Activated CD4-positive, alpha-beta T cell treated with anti-CD3 and anti-CD28 coated beads for 36 hours (primary cell): ENCODE measurements around the gene SBF2. TPM values are rescaled to one million over a fixed set of nuclear protein-coding genes. Genes with fewer than 3 reads are reported as not detected.

Experiments
- ATAC-seq: fragments of 200-7000 bp; cut with Tn5 transposase; one replicate; pipeline ENCODE4 v1.10.0; 2021; ENCODE audit warnings: mild to moderate bottlenecking, moderate library complexity
- CTCF ChIA-PET: fragments of 350-600 bp; sonication (Branson Sonifier 250); formaldehyde crosslinking; loops from one replicate; lab custom pipeline; 2021; ENCODE audit warnings: antibody characterized with exemption; lab: Charles Lee
- POLR2A ChIA-PET: fragments of 350-600 bp; sonication (Branson Sonifier 250); formaldehyde crosslinking; loops from one replicate; lab custom pipeline; 2021; ENCODE audit warnings: antibody characterized with exemption, inconsistent platforms; lab: Charles Lee
- DNase-seq: peaks from one replicate; pipeline ENCODE4 v3.0.0-alpha.2; 2020
- H3K27ac Mint-ChIP-seq: one replicate; pipeline ENCODE4 v1.8.0; 2021; ENCODE audit warnings: mixed read lengths
- H3K27me3 Mint-ChIP-seq: one replicate; pipeline ENCODE4 v1.8.0; 2021; ENCODE audit warnings: mixed read lengths
- H3K36me3 Mint-ChIP-seq: one replicate; pipeline ENCODE4 v1.8.0; 2021; ENCODE audit warnings: low read depth, mixed read lengths
- H3K4me1 Mint-ChIP-seq: one replicate; pipeline ENCODE4 v1.8.0; 2021; ENCODE audit warnings: mixed read lengths
- H3K4me3 Mint-ChIP-seq: one replicate; pipeline ENCODE4 v1.8.0; 2021; ENCODE audit warnings: mild to moderate bottlenecking, moderate library complexity, mixed read lengths
- H3K9me3 Mint-ChIP-seq: one replicate; pipeline ENCODE4 v1.8.0; 2021; ENCODE audit warnings: low read depth, mixed read lengths
- intact Hi-C, 2 experiments: fragments of 100-400 bp; cut with DNase I in 1 of 2; cut with micrococcal nuclease in 1 of 2; formaldehyde crosslinking; loops; one replicate each; pipeline versions ENCODE4 v1.14.2 to v1.15.1; 2022 to 2024; cut with DNase I, micrococcal nuclease
- total RNA-seq, 2 experiments: library from RNA; stranded (reverse); gene quantifications; one replicate each; pipeline ENCODE4 v1.2.3, GENCODE V29; 2021

SBF2 gene
- total RNA-seq, 2 experiments from 2014 or later = 7.1 to 8.1 TPM

GRCh38 chr11:9820260-9820659 lies 473.8 kb downstream of the SBF2 start:
- CTCF ChIA-PET = interaction anchor here (0.6 kb wide), 1 partner anchor 77 kb away, joined by 3 read pairs; no protein-coding TSS in a partner anchor
- Mint-ChIP-seq H3K4me3 (no peak overlapping the region), H3K9me3 (no peaks in the 10 kb centered on the region), H3K4me1 (no peaks in the 10 kb centered on the region), H3K27ac (no peak overlapping the region), H3K27me3 (no peaks in the 10 kb centered on the region), H3K36me3 (no peaks in the 10 kb centered on the region)
- POLR2A ChIA-PET = no interaction called here
- no peak for ATAC-seq
- intact Hi-C loops = no loop called here
- no peak for DNase-seq

- POLR2A ChIA-PET = no interaction called here
- Mint-ChIP-seq H3K4me1 (no peaks in the 10 kb centered on the region), H3K36me3 (no peaks in the 10 kb centered on the region), H3K9me3 (no peaks in the 10 kb centered on the region), H3K27ac (no peak overlapping the region), H3K27me3 (no peaks in the 10 kb centered on the region), H3K4me3 (no peak overlapping the region)
- DNase-seq (no peak), ATAC-seq (no peak)
- intact Hi-C loops = no loop called here
- CTCF ChIA-PET = interaction anchor here (0.6 to 1.6 kb wide), 2 partner anchors 9 to 24 kb away, joined by 3 to 4 read pairs; no protein-coding TSS in a partner anchor
These were observed 476.8 kb downstream of the SBF2 start for GRCh38 chr11:9817191-9817590.

- Mint-ChIP-seq H3K36me3 (peaks cover 5% of the 10 kb centered on the region), H3K27me3 (no peaks in the 10 kb centered on the region), H3K4me3 (no peak overlapping the region), H3K27ac (no peak overlapping the region), H3K4me1 (no peaks in the 10 kb centered on the region), H3K9me3 (no peaks in the 10 kb centered on the region)
- POLR2A ChIA-PET = no interaction called here
- intact Hi-C loops = no loop called here
- DNase-seq (no peak), ATAC-seq (no peak)
- CTCF ChIA-PET = no interaction called here
These were observed 478.4 kb downstream of the SBF2 start for GRCh38 chr11:9815486-9816136.

- ChIA-PET CTCF (interaction anchor here (1.3 kb wide), 1 partner anchor 23 kb away, joined by 3 read pairs; no protein-coding TSS in a partner anchor), POLR2A (no interaction called here)
- Mint-ChIP-seq H3K9me3 (no peaks in the 10 kb centered on the region), H3K27me3 (no peaks in the 10 kb centered on the region), H3K36me3 (peaks cover 6% of the 10 kb centered on the region), H3K4me1 (no peaks in the 10 kb centered on the region), H3K4me3 (no peak overlapping the region), H3K27ac (no peak overlapping the region)
- DNase-seq (no peak), ATAC-seq (no peak)
- intact Hi-C loops = no loop called here
These were observed 479.9 kb downstream of the SBF2 start for GRCh38 chr11:9814108-9814507.

- intact Hi-C loops = no loop called here
- Mint-ChIP-seq H3K27me3 (no peaks in the 10 kb centered on the region), H3K4me3 (no peak overlapping the region), H3K4me1 (no peaks in the 10 kb centered on the region), H3K9me3 (no peaks in the 10 kb centered on the region), H3K27ac (no peak overlapping the region), H3K36me3 (peaks cover 25% of the 10 kb centered on the region)
- ChIA-PET CTCF (no interaction called here), POLR2A (interaction anchor here (0.6 kb wide), 1 partner anchor 54 kb away, joined by 3 read pairs; no protein-coding TSS in a partner anchor)
- ATAC-seq (no peak), DNase-seq (no peak)
These were observed 485.1 kb downstream of the SBF2 start for GRCh38 chr11:9808943-9809342.

GRCh38 chr11:9806946-9807687 lies 486.9 kb downstream of the SBF2 start:
- CTCF ChIA-PET = interaction anchor here (0.8 to 1.0 kb wide), 3 partner anchors 10 to 650 kb away, joined by 3 to 4 read pairs (median 4); no protein-coding TSS in a partner anchor
- no peak overlapping the region for H3K27ac Mint-ChIP-seq
- POLR2A ChIA-PET = interaction anchor here (0.5 kb wide), 1 partner anchor 21 kb away, joined by 3 read pairs; no protein-coding TSS in a partner anchor
- H3K4me3 Mint-ChIP-seq = no peak overlapping the region
- intact Hi-C loops = no loop called here
- peaks cover 25% of the 10 kb centered on the region for H3K36me3 Mint-ChIP-seq
- no peak for ATAC-seq
- no peaks in the 10 kb centered on the region for H3K9me3 Mint-ChIP-seq
- no peak for DNase-seq
- H3K4me1 Mint-ChIP-seq = peaks cover 3% of the 10 kb centered on the region
- H3K27me3 Mint-ChIP-seq = no peaks in the 10 kb centered on the region

- CTCF ChIA-PET = no interaction called here
- peaks cover 3% of the 10 kb centered on the region for H3K4me1 Mint-ChIP-seq
- intact Hi-C loops = no loop called here
- DNase-seq (no peak), ATAC-seq (no peak)
- no peak overlapping the region for H3K4me3 Mint-ChIP-seq
- POLR2A ChIA-PET = no interaction called here
- no peaks in the 10 kb centered on the region for H3K9me3 Mint-ChIP-seq
- no peaks in the 10 kb centered on the region for H3K27me3 Mint-ChIP-seq
- H3K27ac Mint-ChIP-seq = no peak overlapping the region
- peaks cover 19% of the 10 kb centered on the region for H3K36me3 Mint-ChIP-seq
These were observed 489.6 kb downstream of the SBF2 start for GRCh38 chr11:9804419-9804902.

- POLR2A ChIA-PET = no interaction called here
These were observed 490.2 kb downstream of the SBF2 start for GRCh38 chr11:9803685-9804418.

GRCh38 chr11:9802291-9802861 lies 491.6 kb downstream of the SBF2 start:
- ATAC-seq (no peak), DNase-seq (no peak)
- peak overlapping the region; percentile 45 for H3K27ac Mint-ChIP-seq
- H3K27me3 Mint-ChIP-seq = no peaks in the 10 kb centered on the region
- H3K36me3 Mint-ChIP-seq = peaks cover 14% of the 10 kb centered on the region
- H3K4me1 Mint-ChIP-seq = peaks cover 3% of the 10 kb centered on the region
- ChIA-PET POLR2A (no interaction called here), CTCF (interaction anchor here (0.8 to 1.6 kb wide), 3 partner anchors 43 to 189 kb away, joined by 3 to 4 read pairs (median 3); no protein-coding TSS in a partner anchor)
- H3K4me3 Mint-ChIP-seq = no peak overlapping the region
- intact Hi-C loops = no loop called here
- H3K9me3 Mint-ChIP-seq = no peaks in the 10 kb centered on the region

More at GRCh38 chr11:9803685-9804418, 490.2 kb downstream of the SBF2 start:
- ATAC-seq (no peak), DNase-seq (no peak)
- no peak overlapping the region for H3K27ac Mint-ChIP-seq
- H3K27me3 Mint-ChIP-seq = no peaks in the 10 kb centered on the region
- intact Hi-C loops = no loop called here
- H3K9me3 Mint-ChIP-seq = no peaks in the 10 kb centered on the region
- H3K36me3 Mint-ChIP-seq = peaks cover 23% of the 10 kb centered on the region
- no peak overlapping the region for H3K4me3 Mint-ChIP-seq
- CTCF ChIA-PET = interaction anchor here (1.6 kb wide), 1 partner anchor 56 kb away, joined by 4 read pairs; no protein-coding TSS in a partner anchor
- H3K4me1 Mint-ChIP-seq = peaks cover 3% of the 10 kb centered on the region

GRCh38 chr11:9799886-9800285 lies 494.1 kb downstream of the SBF2 start:
- POLR2A ChIA-PET = no interaction called here
- Mint-ChIP-seq H3K9me3 (no peaks in the 10 kb centered on the region), H3K4me3 (no peak overlapping the region), H3K4me1 (peaks cover 3% of the 10 kb centered on the region), H3K27me3 (no peaks in the 10 kb centered on the region), H3K27ac (no peak overlapping the region), H3K36me3 (peaks cover 10% of the 10 kb centered on the region)
- intact Hi-C loops = no loop called here
- CTCF ChIA-PET = interaction anchor here (0.7 kb wide), 1 partner anchor 309 kb away, joined by 3 read pairs; no protein-coding TSS in a partner anchor
- DNase-seq = no peak
- ATAC-seq = no peak

GRCh38 chr11:9797300-9797699 lies 496.7 kb downstream of the SBF2 start:
- Mint-ChIP-seq H3K4me3 (no peak overlapping the region), H3K9me3 (no peaks in the 10 kb centered on the region), H3K27ac (no peak overlapping the region), H3K4me1 (peaks cover under 1% of the 10 kb centered on the region), H3K27me3 (no peaks in the 10 kb centered on the region), H3K36me3 (peaks cover 7% of the 10 kb centered on the region)
- DNase-seq = no peak
- no peak for ATAC-seq
- ChIA-PET CTCF (interaction anchor here (0.9 kb wide), 1 partner anchor 8 kb away, joined by 3 read pairs; no protein-coding TSS in a partner anchor), POLR2A (no interaction called here)
- intact Hi-C loops = no loop called here
